GM12878 (cell line): ENCODE measurements around the gene ABHD2. TPM values are rescaled to one million over a fixed set of nuclear protein-coding genes. Genes with fewer than 3 reads are reported as not detected.

ENCODE experiments used
- ATAC-seq: fragments of 200-7000 bp; cut with Tn5 transposase; 3 replicates; pipeline ENCODE4 v1.9.1; 2020; ENCODE audit warnings: mild to moderate bottlenecking, moderate library complexity
- BruUV-seq: library from RNA; stranded (reverse); fragments of 400-500 nt; replicated peaks from 2 replicates; lab custom pipeline; 2021; lab: Mats Ljungman, UMichigan
- CTCF ChIA-PET: fragments of 300-600 bp; sonication (Branson Sonifier 250); formaldehyde crosslinking; extraction: SDS; loops from one replicate; lab custom pipeline; 2021; ENCODE audit warnings: inconsistent platforms; lab: Yijun Ruan, JAX
- POLR2A ChIA-PET: fragments of 350-600 bp; formaldehyde crosslinking; extraction: SDS; loops from one replicate; lab custom pipeline; 2021; ENCODE audit warnings: inconsistent platforms; lab: Charles Lee
- RAD21 ChIA-PET: fragments of 300-600 bp; sonication (Branson Sonifier 250); formaldehyde crosslinking; loops from one replicate; lab custom pipeline; 2023; ENCODE audit warnings: antibody characterized with exemption; ENCODE audit not compliant: unreplicated experiment; lab: Charles Lee
- SMC1A ChIA-PET: fragments of 300-600 bp; sonication (Branson Sonifier 250); formaldehyde crosslinking; loops from one replicate; lab custom pipeline; 2023; ENCODE audit not compliant: unreplicated experiment, uncharacterized antibody; lab: Charles Lee
- DNase-seq: peaks from one replicate; pipeline ENCODE4 v3.0.0-alpha.2; 2011; ENCODE audit warnings: low read depth, low spot score
- FAIRE-seq: peaks from 3 replicates; lab custom pipeline; 2011; peaks lifted over from hg19 to GRCh38; lab: Jason Lieb, UNC
- H2AFZ ChIP-seq: 2 replicates; pipeline ENCODE4 v1.6.0; 2011; ENCODE audit warnings: low read depth, low read length, control low read depth; ENCODE audit not compliant: control insufficient read depth
- H3K27ac ChIP-seq: 2 replicates; pipeline ENCODE4 v1.5.1; 2011; ENCODE audit warnings: control low read depth; ENCODE audit not compliant: control insufficient read depth, insufficient read depth
- H3K27me3 ChIP-seq, 2 experiments: replicated peaks in 1 of 2; 2 replicates each; pipeline versions ENCODE4 v1.6.0 to v1.6.1; 2011; ENCODE audit warnings: low read length in 1 of 2; ENCODE audit not compliant: control insufficient read depth in 2 of 2, insufficient read depth in 2 of 2
- H3K36me3 ChIP-seq, 2 experiments: 2 replicates each; pipeline ENCODE4 v1.5.1; 2011; ENCODE audit warnings: low read length in 1 of 2; ENCODE audit not compliant: control insufficient read depth in 2 of 2, insufficient read depth in 2 of 2
- H3K4me1 ChIP-seq: 2 replicates; pipeline ENCODE4 v1.6.1; 2011; ENCODE audit warnings: mild to moderate bottlenecking, low read length, moderate library complexity, mixed read lengths; ENCODE audit not compliant: control insufficient read depth, insufficient read depth
- H3K4me2 ChIP-seq: 2 replicates; pipeline ENCODE4 v1.6.0; 2011; ENCODE audit warnings: control low read depth; ENCODE audit not compliant: control insufficient read depth, insufficient read depth
- H3K4me3 ChIP-seq: fragments of 200-600 bp; sonication (generic); 2 replicates; pipeline ENCODE4 v1.5.1; 2016
- H3K79me2 ChIP-seq: 2 replicates; pipeline ENCODE4 v1.6.0; 2011; ENCODE audit warnings: low read length; ENCODE audit not compliant: control insufficient read depth, insufficient read depth
- H3K9ac ChIP-seq: 2 replicates; pipeline ENCODE4 v1.8.0; 2011; ENCODE audit warnings: low read length, control low read depth, mixed read lengths; ENCODE audit not compliant: control insufficient read depth, insufficient read depth
- H3K9me3 ChIP-seq: replicated peaks from 3 replicates; pipeline ENCODE4 v1.5.1; 2011; ENCODE audit warnings: mild to moderate bottlenecking, low read length; ENCODE audit not compliant: control insufficient read depth, insufficient read depth
- H4K20me1 ChIP-seq: 2 replicates; pipeline ENCODE4 v1.6.0; 2011; ENCODE audit not compliant: control insufficient read depth, insufficient read depth
- HCFC1 ChIP-seq: fragments of 150-350 bp; IDR thresholded peaks from 2 replicates; pipeline ENCODE4 v1.6.1; 2014; ENCODE audit warnings: low read length
- JUNB ChIP-seq: IDR thresholded peaks from 2 replicates; pipeline ENCODE4 v1.6.1; 2016; ENCODE audit warnings: antibody characterized with exemption, mild to moderate bottlenecking
- LARP7 ChIP-seq: fragments of 450-650 bp; IDR thresholded peaks from 2 replicates; pipeline ENCODE4 v1.6.1; 2017; ENCODE audit warnings: mild to moderate bottlenecking
- MEF2B ChIP-seq: fragments of 450-650 bp; IDR thresholded peaks from 2 replicates; pipeline ENCODE4 v1.6.1; 2018; ENCODE audit warnings: mild to moderate bottlenecking, moderate library complexity; ENCODE audit not compliant: partially characterized antibody, poor library complexity, severe bottlenecking
- MYB ChIP-seq: fragments of 150-350 bp; IDR thresholded peaks from 2 replicates; pipeline ENCODE4 v1.6.1; 2014; ENCODE audit warnings: mild to moderate bottlenecking, low read depth, low read length, borderline replicate concordance
- POU2F2 ChIP-seq: IDR thresholded peaks from 3 replicates; pipeline ENCODE4 v1.6.1; 2011; ENCODE audit warnings: low read depth, mild to moderate bottlenecking, low read length, borderline replicate concordance
- RCOR1 ChIP-seq: conservative IDR thresholded peaks from 2 replicates; pipeline ENCODE4 v1.6.1; 2012; ENCODE audit warnings: low read depth, low read length, improper control_type of control experiment
- in situ Hi-C: fragments of 300-500 bp; cut with MboI; formaldehyde crosslinking; loops from 9 replicates; pipeline ENCODE4 v1.14.3; 2018; ENCODE audit warnings: mixed read lengths
- intact Hi-C: fragments of 100-400 bp; cut with micrococcal nuclease; formaldehyde crosslinking; loops from one replicate; pipeline ENCODE4 v1.14.2; 2022; ENCODE audit not compliant: unreplicated experiment
- polyA plus RNA-seq, 11 experiments: library from polyadenylated mRNA; depleted of rRNA in 4 of 11; unstranded in 6 of 11; stranded (reverse) in 5 of 11; fragments of >200 nt; fragmentation: Nextera tagmentation in 4 of 11; fragmentation: Illumina TruSeq in 1 of 11; extraction: Ambion mirVana in 4 of 11; extraction: Trizol in 1 of 11; gene quantifications; 1 replicate in 1 of 11; 2 replicates in 10 of 11; pipeline versions ENCODE4 v1.2.1 to v1.2.3, GENCODE V29; 2011 to 2016; ENCODE audit warnings: inconsistent platforms in 2 of 11, missing spikeins in 2 of 11, low read depth in 1 of 11
- total RNA-seq, 4 experiments: library from RNA; depleted of rRNA in 3 of 4; stranded (reverse); fragments of >200 nt in 3 of 4; fragmentation: Illumina TruSeq in 1 of 4; extraction: Trizol in 1 of 4; gene quantifications; 2 replicates each; pipeline versions ENCODE4 v1.2.1 to v1.2.3, GENCODE V29; 2013 to 2021
- TF ChIP-seq, protein P1 (sequence below): IDR thresholded peaks from 2 replicates; pipeline ENCODE4 v1.6.1; 2012; ENCODE audit warnings: low read depth, low read length, improper control_type of control experiment
- TF ChIP-seq, protein P2 (sequence below): fragments of 450-650 bp; IDR thresholded peaks from 2 replicates; pipeline ENCODE4 v1.6.1; 2017; ENCODE audit warnings: borderline replicate concordance

The ABHD2 gene
- total and polyA plus RNA-seq, 10 of the 15 experiments (the other 5 are each of a cell fraction or from before 2014, with no cell fraction given) = 1.2 to 33.6 (median 20.4) TPM

DNA sequence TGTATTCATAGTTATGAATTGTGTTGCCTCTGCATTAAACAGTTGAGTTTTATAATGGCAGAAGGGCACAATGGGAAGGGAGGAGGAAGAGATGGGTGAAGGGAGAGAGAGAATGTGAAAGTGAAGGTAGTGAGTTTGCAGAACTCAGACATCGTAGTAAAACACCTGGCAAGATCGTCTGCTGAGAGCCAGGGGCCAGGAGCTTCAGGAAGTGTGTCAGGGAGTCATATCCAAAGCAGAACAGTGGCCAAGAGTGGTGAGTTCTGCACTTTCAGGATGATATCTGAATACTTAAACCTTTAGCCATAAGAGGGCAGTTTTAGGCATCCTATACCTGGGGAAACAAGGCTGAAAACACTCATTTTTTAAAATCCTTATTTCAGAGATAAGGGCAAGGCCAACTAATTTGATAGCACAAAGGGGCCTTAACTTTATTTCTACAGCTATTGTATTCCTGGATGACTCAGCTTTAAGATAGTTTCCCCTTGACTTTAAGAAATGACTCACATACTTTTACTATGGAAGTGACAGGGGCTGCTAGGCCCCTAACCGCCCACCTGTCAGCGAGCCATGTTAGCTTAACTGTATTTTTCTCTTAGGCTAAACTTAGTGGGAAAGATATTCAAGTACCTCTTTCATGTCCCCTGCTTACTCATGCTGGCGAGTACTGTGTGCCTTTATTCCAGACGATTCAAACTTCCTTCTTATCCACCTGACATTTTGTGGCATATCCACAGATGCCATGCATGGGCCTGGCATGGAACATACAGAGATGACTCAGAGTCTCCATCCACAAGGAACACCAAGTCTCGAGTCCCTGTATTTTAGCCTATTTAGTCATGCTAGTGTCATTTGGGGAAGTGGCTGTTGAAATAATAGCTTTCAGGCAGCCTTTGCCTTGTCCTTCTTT is 79.3 kb downstream of the ABHD2 start (continued):
- TF ChIP-seq, protein P1, sequence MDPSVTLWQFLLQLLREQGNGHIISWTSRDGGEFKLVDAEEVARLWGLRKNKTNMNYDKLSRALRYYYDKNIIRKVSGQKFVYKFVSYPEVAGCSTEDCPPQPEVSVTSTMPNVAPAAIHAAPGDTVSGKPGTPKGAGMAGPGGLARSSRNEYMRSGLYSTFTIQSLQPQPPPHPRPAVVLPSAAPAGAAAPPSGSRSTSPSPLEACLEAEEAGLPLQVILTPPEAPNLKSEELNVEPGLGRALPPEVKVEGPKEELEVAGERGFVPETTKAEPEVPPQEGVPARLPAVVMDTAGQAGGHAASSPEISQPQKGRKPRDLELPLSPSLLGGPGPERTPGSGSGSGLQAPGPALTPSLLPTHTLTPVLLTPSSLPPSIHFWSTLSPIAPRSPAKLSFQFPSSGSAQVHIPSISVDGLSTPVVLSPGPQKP = no peak
- no peak for TF ChIP-seq LARP7
- 0 out of 3 replicates have a peak, but pooled peaks have one; percentile 18 for TF ChIP-seq POU2F2
- TF ChIP-seq JUNB = peak; percentile 92
- TF ChIP-seq MYB = no peak
- TF ChIP-seq MEF2B = no peak

DNA sequence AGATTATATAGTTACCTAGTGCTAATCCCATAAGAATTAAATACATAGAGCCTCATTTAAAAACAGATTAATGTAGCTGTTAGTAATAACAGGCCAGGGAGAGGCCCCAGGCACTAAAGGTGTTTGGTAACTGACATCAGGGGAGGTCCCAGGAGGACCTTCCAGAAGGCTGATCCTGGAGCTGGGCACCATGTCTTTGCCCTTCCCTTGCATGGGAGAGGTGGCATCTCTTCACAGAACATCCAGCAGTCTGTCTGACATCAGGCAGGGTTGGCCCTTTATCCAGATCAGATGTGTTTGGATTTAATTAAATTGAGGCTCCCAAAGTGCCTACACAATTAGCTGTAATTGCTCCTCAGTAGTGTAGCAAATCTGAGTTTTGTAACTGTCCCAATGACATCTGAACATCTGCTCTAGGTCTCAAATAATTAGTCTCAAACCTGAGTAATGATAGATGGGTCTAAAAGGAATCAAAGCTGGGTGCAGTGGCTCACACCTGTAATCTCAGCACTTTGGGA is 80.1 kb downstream of the ABHD2 start:
- Histone ChIP-seq H3K27me3 (no peaks in the 10 kb centered on the region), H3K4me2 (peak overlapping the region; percentile 89; the same call in 1 of the 2 replicates), H3K4me1 (peaks cover 18% of the 10 kb centered on the region), H3K36me3 (no peaks in the 10 kb centered on the region; a peak in 2 of 4 replicates), H3K27ac (peak overlapping the region; percentile 91), H3K9me3 (no peaks in the 10 kb centered on the region), H3K9ac (no peak overlapping the region), H3K4me3 (no peak overlapping the region), H3K79me2 (no peaks in the 10 kb centered on the region), H2AFZ (no peak overlapping the region), H4K20me1 (no peaks in the 10 kb centered on the region)
- ChIA-PET CTCF (interaction anchor here (0.8 to 5.9 kb wide), 15 partner anchors 10 to 273 kb away, joined by 3 to 71 read pairs (median 6); no protein-coding TSS in a partner anchor), RAD21 (interaction anchor here (1.0 to 2.4 kb wide), 5 partner anchors 9 to 263 kb away, joined by 3 to 10 read pairs (median 9); partner anchors contain the start of gene ABHD2), POLR2A (interaction anchor here (0.8 to 1.5 kb wide), 3 partner anchors 9 to 39 kb away, joined by 3 to 5 read pairs (median 4); no protein-coding TSS in a partner anchor), SMC1A (interaction anchor here (0.8 to 4.0 kb wide), 12 partner anchors 7 to 110 kb away, joined by 3 to 42 read pairs (median 4); partner anchors contain the start of gene ABHD2)
- no peak for TF ChIP-seq RCOR1
- TF ChIP-seq HCFC1 = no peak
- TF ChIP-seq, protein P2, sequence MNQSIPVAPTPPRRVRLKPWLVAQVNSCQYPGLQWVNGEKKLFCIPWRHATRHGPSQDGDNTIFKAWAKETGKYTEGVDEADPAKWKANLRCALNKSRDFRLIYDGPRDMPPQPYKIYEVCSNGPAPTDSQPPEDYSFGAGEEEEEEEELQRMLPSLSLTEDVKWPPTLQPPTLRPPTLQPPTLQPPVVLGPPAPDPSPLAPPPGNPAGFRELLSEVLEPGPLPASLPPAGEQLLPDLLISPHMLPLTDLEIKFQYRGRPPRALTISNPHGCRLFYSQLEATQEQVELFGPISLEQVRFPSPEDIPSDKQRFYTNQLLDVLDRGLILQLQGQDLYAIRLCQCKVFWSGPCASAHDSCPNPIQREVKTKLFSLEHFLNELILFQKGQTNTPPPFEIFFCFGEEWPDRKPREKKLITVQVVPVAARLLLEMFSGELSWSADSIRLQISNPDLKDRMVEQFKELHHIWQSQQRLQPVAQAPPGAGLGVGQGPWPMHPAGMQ = no peak
- DNase-seq = no peak
- ATAC-seq = no peak
- intact Hi-C loops (no loop called here), in situ Hi-C loops (no loop called here)
- no TSS peak for BruUV-seq
- FAIRE-seq = no peak
